ENCODE results near the gene CHCT1. TPM values are rescaled to one million over a fixed set of nuclear protein-coding genes. Genes with fewer than 3 reads are reported as not detected.

CHCT1 gene
- total RNA-seq, 2 donors from 2014 or later: not detected

DNA sequence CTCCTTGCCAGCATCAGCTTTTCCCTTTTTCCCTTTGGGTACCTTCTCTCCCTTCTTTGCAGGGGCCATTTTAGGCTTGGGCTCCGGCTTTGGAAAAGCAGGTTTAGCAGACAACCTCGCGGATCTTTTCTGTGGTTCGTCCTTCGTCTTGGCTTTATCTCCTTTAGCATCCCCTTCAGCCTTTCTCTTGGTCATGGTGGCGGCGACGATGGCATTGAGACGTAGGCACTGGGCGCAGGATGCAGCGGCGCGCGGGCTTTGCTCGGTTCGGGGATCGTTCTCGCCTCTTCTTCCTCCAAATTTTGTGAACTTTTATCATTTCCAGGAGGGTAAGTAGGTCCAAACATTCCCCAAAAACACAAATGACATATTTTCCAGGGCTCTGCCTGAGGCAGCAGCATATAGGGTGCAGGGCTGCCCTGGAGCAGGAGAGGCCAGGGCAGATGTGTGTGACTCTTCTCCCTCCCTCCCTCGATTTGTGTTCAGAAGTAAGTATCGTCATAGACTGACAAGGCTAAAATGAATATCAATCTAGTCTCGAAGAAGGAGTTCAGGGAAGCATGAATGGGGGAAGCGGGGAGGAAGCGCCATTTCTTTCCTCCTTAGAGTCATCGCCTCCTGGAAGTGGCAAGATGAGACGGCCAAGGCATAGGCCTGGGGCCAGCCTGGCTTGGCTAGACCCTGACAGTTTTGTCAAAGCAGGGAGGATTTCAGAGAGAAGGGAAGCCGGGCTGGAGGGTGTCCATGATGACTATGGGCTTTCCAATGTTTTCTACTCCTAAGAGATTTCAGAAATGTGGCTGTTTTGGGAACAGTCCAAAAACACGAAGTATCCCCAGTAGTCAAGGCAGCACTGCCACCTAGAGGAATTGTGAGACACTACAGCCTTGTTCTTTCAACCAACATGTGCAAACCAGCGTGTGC, 13.2 kb downstream of the CHCT1 start:
- H3K36me3 ChIP-seq (replicated peaks in 1 of 2; ENCODE audit: insufficient read depth in 1 of 2, low read depth in 2 of 2): no peaks in the 10 kb centered on the region
- no peaks in the 10 kb centered on the region for H3K9me3 ChIP-seq
- 62 to 65% methylated on average over 28 of the region's 28 CpGs for whole genome bisulfite sequencing, 2 donors
- no peaks in the 10 kb centered on the region for H3K27me3 ChIP-seq
- ATAC-seq: peak; percentile 94
- H3K27ac ChIP-seq: no peak overlapping the region
- H3K4me3 ChIP-seq: no peak overlapping the region
- intact Hi-C loops (cut with DNase I): no loop called here
- DNase-seq: peak; percentile 75 to 88 (median 84)
- TF ChIP-seq, protein P1, sequence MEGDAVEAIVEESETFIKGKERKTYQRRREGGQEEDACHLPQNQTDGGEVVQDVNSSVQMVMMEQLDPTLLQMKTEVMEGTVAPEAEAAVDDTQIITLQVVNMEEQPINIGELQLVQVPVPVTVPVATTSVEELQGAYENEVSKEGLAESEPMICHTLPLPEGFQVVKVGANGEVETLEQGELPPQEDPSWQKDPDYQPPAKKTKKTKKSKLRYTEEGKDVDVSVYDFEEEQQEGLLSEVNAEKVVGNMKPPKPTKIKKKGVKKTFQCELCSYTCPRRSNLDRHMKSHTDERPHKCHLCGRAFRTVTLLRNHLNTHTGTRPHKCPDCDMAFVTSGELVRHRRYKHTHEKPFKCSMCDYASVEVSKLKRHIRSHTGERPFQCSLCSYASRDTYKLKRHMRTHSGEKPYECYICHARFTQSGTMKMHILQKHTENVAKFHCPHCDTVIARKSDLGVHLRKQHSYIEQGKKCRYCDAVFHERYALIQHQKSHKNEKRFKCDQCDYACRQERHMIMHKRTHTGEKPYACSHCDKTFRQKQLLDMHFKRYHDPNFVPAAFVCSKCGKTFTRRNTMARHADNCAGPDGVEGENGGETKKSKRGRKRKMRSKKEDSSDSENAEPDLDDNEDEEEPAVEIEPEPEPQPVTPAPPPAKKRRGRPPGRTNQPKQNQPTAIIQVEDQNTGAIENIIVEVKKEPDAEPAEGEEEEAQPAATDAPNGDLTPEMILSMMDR (IDR thresholded peaks at IDR 0.05): peak; percentile 81 to 98 (median 96)
- TF ChIP-seq POLR2A (IDR thresholded peaks at IDR 0.05): no peak
- H3K4me1 ChIP-seq: peaks cover 6% of the 10 kb centered on the region

DNA sequence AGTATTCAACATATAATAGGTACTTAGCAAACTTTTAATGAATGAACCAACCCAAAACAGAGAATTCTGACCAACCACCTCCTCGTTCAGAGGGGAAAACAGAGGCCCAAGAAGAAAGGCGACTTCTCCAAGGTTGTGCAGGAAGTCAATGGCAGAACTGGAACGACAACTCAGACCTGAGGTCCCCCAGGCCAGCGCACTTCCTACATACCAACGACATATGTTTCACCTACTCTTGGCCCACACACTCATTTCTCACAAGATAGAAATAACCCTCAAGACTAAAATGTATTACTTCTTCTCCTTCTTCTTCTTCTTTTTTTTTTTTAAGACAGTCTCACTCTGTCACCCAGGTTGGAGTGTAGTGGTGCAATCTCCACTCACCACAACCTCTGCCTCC, 14.4 kb downstream of the CHCT1 start:
- 46 to 52% methylated on average over 5 of the region's 5 CpGs for WGBS, 2 donors
- no peak for ATAC-seq

DNA sequence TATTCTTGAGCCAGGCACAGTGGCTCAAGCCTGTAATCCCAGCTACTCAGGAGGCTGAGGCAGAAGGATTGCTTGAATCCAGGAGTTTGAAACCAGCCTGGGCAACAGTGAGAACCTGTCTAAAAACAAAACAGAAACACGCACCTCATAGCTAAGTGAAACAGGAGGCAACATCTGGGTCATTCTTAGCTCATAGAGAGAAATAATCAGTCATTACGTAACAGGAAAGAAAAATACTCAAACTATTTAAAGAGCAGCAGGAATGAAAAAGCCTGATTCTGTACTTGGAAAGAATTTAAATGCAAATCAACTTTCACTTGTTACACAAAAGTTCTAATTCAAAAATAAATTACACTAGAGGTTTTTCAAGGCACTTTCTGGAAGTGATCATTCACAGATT, 17.2 kb downstream of the CHCT1 start:
- H3K36me3 ChIP-seq (replicated peaks in 1 of 2; ENCODE audit: insufficient read depth in 1 of 2, low read depth in 2 of 2): no peaks in the 10 kb centered on the region
- intact Hi-C loops (cut with DNase I): no loop called here
- TF ChIP-seq, protein P1 (IDR thresholded peaks at IDR 0.05): no peak
- no peak for TF ChIP-seq POLR2A (IDR thresholded peaks at IDR 0.05)
- H3K4me3 ChIP-seq: no peak overlapping the region
- ATAC-seq (no peak), DNase-seq (no peak)
- 7 to 9% methylated on average over 2 of the region's 2 CpGs for WGBS, 2 donors
- no peaks in the 10 kb centered on the region for H3K27me3 ChIP-seq
- H3K4me1 ChIP-seq: peaks cover 6% of the 10 kb centered on the region
- no peaks in the 10 kb centered on the region for H3K9me3 ChIP-seq
- H3K27ac ChIP-seq: no peak overlapping the region

More for the DNA sequence above, 14.4 kb downstream of the CHCT1 start:
- Histone ChIP-seq H3K27me3 (no peaks in the 10 kb centered on the region), H3K4me3 (no peak overlapping the region), H3K9me3 (no peaks in the 10 kb centered on the region), H3K27ac (no peak overlapping the region), H3K36me3 (replicated peaks in 1 of 2; ENCODE audit: insufficient read depth in 1 of 2, low read depth in 2 of 2) (no peaks in the 10 kb centered on the region), H3K4me1 (peaks cover 6% of the 10 kb centered on the region)
- intact Hi-C loops (cut with DNase I): no loop called here
- TF ChIP-seq, protein P1 (IDR thresholded peaks at IDR 0.05): no peak
- TF ChIP-seq POLR2A (IDR thresholded peaks at IDR 0.05): no peak
- DNase-seq: no peak

DNA sequence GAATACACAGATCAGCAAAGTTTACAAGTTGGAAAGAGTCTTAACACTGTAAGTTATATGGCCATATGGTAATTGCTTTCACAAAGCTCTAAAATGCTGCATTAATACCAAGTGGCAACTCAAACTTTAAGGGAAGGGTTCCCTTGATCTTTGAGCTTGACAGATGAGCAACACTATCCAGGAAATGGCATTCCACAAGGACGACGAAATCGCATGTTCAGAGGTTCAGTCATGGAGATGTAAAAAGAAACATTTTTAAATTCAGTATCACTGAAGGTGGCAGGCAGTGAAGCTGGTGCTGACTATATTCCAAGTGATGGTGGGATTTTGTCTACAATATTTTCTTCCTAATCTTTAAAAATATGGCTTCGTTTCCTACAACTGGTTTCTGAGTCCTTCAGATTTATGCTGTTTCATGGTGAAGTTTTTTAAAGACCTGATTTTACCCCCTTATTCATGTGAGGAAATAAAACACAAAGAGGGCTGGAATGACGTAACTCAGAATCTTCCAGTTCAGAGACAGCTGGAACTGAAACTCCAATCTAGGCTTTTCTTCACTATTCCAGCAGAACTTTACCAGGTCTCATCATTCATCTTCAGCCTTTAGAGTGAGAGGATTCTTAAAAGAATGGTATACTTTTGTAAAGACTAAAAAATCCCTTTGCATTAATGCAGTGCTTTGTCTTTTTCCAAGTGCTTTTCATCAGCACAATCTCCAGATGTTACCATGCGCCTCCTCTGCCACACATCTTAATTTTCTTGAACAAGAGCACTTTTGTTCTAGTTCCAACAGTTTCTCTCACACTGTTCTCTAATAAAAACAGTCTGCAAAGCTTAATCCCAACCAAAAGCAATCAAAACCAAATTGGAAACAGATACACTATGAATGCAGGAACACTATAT, 20.2 kb downstream of the CHCT1 start:
- Histone ChIP-seq H3K4me1 (no peaks in the 10 kb centered on the region), H3K9me3 (no peaks in the 10 kb centered on the region), H3K36me3 (replicated peaks in 1 of 2; ENCODE audit: insufficient read depth in 1 of 2, low read depth in 2 of 2) (peaks cover 0 to 4% of the 10 kb centered on the region in 2 donors), H3K4me3 (no peak overlapping the region), H3K27me3 (no peaks in the 10 kb centered on the region), H3K27ac (no peak overlapping the region)
- ATAC-seq: no peak
- no peak for DNase-seq
- intact Hi-C loops (cut with DNase I): no loop called here
- TF ChIP-seq, protein P1 (IDR thresholded peaks at IDR 0.05): no peak
- no peak for TF ChIP-seq POLR2A (IDR thresholded peaks at IDR 0.05)
- 66 to 75% methylated on average over 6 of the region's 6 CpGs for WGBS, 2 donors

All from body of pancreas (tissue), 4 donors.